HG03196 (cell line): Measurements from ENCODE around the gene STK16.
A peak's percentile ranks its signal among the peaks of the same experiment; 100 is the strongest.

ENCODE experiments used
- ATAC-seq: cut with Tn5 transposase; IDR thresholded peaks from one replicate; pipeline ENCODE4 v1.9.1; 2021; ENCODE audit not compliant: unreplicated experiment

STK16 gene

GRCh38 chr2:219213486-219214071, 31.7 kb upstream of the STK16 start:
- no peak for ATAC-seq

- no peak for ATAC-seq
Observed at GRCh38 chr2:219214141-219214540, 31.1 kb upstream of the STK16 start.

GRCh38 chr2:219214786-219215185, 30.5 kb upstream of the STK16 start:
- ATAC-seq: no peak

GRCh38 chr2:219215871-219216534, 29.3 kb upstream of the STK16 start:
- ATAC-seq: no peak

DNA sequence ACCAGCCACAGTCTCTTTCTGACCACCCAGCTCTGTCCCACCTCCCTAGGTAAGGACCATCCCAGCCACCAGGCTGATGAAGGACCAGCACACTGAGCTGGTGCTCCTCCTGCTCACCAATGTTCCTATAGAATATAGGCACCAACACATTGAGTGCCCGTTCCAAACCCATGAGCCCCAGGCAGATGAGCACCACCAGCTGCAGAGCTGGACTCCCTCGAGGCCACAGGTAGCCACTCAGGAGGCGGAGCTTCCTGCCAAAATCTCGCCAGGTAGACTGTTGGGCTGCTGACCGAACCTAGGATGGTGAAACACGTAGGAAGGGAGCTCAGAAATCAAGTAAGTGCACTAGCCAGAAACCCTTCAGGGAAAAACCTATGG, 28.8 kb upstream of the STK16 start:
- ATAC-seq: no peak

DNA sequence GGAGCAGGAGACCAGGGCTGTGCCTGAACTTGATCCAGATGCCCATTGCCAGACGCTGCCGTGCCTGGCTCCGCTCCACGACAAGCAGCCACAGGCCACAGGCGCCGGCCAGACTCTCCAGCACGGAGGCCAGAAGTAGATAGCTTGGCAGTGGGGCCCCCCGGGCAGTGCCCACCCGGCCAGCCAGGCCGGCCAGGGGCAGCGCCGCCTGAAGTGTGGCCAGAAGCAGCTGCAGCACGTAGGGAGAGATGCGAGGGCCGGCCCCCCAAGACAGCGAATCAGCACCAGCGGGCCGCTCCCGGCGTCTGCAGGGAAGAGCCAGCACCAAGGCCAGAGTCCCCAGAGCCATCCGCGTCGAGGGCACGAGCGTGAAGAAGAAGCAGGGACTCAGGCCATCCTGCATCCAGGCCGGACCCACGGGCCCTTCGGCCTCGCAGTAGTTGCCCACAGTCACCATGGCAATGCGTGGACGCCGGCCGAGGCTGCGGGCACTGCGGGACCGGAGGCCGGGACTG, 27.0 kb upstream of the STK16 start:
- ATAC-seq: no peak

DNA sequence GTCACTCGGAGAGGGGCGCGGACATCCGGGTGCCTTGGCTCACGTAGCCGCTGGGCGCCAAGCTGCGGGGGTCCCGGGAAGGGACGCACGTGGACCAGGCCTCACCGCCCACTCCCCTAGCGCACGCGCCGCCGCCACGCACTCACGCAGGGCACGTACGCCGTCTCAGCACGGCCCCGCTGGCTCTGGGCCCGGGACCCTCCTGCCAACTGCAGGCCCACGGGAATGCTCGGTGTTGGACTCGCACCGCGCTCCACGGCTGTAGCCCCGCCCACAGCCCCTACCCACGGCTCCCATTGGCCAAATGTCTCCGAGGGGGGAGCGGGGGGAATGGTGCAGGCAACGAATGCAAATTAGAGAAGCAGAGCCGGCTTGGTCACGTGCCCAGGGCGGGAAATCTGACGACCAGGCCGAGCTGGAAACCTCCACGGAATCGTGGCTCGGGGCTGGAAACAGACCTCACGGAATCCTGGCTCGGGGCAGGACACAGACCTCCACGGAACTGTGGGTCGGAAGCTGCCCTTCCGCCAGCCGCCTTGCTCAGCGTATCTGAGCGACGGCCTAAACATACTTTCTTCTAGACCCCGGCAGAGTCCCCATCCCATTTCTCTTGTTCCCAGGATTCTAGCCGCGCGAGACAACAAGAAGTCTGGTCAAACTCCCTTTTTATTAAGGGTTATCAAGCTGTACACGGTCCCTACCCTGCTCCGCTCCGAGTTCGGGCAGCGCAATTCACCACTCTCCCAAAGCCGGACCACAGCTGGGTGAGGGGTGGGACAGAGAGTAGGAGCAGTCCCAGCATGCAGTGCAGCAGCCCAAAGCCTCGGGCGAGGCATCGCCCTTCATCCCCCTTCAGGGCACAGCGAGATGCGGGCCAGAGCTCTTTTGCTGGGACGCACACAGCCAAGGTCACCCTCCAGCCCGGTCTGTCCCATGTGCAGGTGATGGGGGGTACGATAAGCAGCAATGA, 26.3 kb upstream of the STK16 start, which contains the start of gene ABCB6:
ABCB6 (minus strand) TSS at position 227 of the 970 bp plus-strand sequence. CDS start 285 bp downstream, outside the sequence.
- ATAC-seq: peak; percentile 70

GRCh38 chr2:219219784-219220532, 25.3 kb upstream of the STK16 start:
- ATAC-seq: no peak

GRCh38 chr2:219220652-219221402, 24.5 kb upstream of the STK16 start:
- ATAC-seq: no peak

GRCh38 chr2:219221957-219222518, 23.2 kb upstream of the STK16 start:
- ATAC-seq: no peak

GRCh38 chr2:219223831-219224610, 21.3 kb upstream of the STK16 start:
- ATAC-seq: no peak

GRCh38 chr2:219225350-219225749, 19.9 kb upstream of the STK16 start:
- ATAC-seq: no peak

DNA sequence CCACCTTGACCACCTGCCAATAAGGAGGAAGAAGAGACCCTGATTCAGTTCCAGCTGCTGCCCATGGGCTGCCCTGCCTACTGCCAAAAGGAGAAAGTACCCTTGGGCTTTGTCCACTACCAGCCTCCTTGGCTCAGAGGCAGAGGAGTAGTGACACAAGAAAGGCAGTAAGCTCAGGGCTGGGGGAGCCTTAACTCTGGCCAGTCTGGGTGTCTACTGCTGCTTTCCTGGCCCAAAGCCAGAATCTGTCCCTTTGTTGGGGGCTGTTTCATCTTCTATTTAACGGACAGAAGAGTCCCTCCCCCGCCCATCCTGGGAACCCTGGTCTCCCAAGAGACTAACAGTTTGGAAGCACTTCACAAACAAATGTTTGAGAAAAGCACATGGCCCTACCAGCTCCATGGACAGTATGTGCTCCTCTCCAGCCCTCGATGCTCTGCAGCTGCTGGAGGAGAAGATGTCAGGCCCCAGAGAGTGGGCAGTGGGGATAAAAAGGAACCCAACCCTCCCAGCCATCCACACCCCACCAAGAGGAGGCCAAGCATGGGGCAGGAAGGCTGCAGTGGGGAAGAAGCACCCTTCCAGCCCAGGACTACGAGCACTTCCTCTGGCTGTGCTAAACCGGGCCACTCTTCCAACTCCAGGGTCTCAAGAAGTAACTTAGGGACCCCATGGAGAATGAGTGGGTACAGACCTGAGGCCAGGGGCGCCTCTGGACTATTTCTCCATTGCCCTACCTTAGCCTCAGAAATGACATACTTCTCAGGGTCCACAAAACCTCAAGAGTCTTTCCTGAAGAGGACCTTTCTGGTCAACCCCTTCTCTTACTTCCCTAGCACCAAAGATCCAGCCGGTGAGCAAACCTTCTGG, 17.0 kb upstream of the STK16 start:
- ATAC-seq: no peak

- ATAC-seq: peak; percentile 1
Observed at GRCh38 chr2:219228911-219229304, 16.4 kb upstream of the STK16 start.

GRCh38 chr2:219229305-219230058, 15.8 kb upstream of the STK16 start, which contains the start of the genes ANKZF1 and ATG9A:
Gene ANKZF1, plus strand, starts transcription at chr2:219229806. Its CDS starts 452 bp downstream, at chr2:219230258.
Gene ATG9A, minus strand, starts transcription at chr2:219229636. Its CDS starts 1,612 bp downstream, at chr2:219228024.
- peak; percentile 98 for ATAC-seq

DNA sequence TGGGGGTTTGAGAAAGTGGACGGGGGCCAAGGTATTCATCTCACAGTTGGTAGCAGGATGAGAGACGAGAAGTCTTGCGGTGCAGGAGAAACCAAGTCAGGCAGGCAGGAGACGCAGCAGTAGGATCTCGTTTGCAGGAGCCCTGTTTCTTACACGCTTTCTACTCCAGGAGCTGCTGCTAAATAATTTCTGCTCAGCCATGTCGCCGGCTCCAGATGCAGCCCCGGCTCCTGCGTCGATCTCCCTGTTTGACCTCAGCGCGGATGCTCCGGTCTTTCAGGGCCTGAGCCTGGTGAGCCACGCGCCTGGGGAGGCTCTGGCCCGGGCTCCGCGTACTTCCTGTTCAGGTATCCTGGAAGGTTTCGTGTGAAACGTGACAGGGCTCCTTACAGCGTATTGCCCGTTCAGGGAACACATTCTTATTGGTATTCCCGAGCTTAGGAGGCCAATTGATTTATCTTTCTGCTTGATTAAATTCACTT, 15.2 kb upstream of the STK16 start:
- no peak for ATAC-seq

GRCh38 chr2:219234331-219234730, 10.9 kb upstream of the STK16 start:
- no peak for ATAC-seq
